Measurements from ENCODE around the gene HCFC1R1. TPM values are rescaled to one million over a fixed set of nuclear protein-coding genes. Genes with fewer than 3 reads are reported as not detected.

HCFC1R1 gene
- total RNA-seq, 2 donors from 2014 or later: 49.8 to 59.1 TPM

DNA sequence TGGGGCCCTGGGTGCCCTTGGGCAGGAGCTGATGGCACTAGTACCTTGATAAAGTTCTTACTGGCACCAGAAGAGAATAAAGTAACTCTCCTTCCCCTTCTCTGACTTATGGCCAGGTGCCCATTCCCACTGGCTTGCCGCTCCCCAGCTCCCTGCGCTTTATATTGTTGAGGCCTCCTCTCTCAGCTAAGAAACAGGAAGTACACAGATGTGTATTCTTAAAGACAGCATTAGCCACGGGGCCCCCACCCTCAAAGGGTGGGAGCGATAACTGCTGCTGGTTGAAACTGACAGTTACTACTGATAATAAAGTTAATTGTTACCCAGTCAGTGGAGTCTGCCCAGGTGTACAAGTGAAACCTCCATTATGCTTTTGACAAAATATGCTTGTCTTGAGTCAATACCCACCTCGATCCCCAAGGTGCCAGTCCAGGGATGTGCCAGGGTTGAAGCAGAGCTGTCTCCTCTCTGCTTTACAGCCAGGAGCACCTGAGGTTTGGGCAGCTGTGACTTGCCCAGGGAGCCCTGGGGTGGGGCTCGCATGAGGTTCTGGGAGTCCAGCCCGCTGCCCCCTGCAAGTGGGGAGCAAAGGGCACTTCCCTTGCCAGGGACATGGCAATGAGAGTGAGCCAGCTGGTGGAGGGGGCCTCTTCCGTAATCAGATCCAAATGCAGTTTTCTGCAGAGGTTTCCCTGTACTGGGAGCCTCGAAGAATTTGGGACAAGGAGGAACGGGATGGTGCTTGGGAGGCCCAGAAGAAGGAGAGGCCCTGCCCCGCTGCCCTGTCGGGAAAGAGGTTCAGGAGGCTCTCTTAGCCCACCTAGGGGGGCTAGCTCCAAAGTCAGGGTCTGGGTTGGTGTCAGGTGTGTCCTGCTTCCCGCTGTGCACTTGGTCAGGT is 16.4 kb downstream of the HCFC1R1 start:
- Mint-ChIP-seq H3K27ac (peak overlapping the region; percentile 98), H3K9me3 (no peaks in the 10 kb centered on the region), H3K4me1 (peaks cover 38% of the 10 kb centered on the region), H3K4me3 (peak overlapping the region; percentile 51), H3K36me3 (ENCODE audit: low read depth) (no peaks in the 10 kb centered on the region), H3K27me3 (ENCODE audit: insufficient read depth) (peaks cover 8% of the 10 kb centered on the region)
- Histone ChIP-seq H3K9ac (ENCODE audit: extremely low read depth, low read length, poor library complexity, severe bottlenecking) (no peak overlapping the region), H3K4me3 (ENCODE audit: low read length) (peak overlapping the region; percentile 53), H3K36me3 (ENCODE audit: control insufficient read depth, insufficient read depth, low read length) (no peaks in the 10 kb centered on the region), H3K9me3 (ENCODE audit: control insufficient read depth, low read length) (no peaks in the 10 kb centered on the region), H3K27ac (ENCODE audit: low read depth, low read length) (no peak overlapping the region), H3K27me3 (ENCODE audit: control insufficient read depth, insufficient read depth, low read length, poor library complexity, severe bottlenecking) (no peaks in the 10 kb centered on the region), H3K4me1 (ENCODE audit: control insufficient read depth, insufficient read depth, low read length) (peaks cover 30% of the 10 kb centered on the region)
- peak; percentile 84 for DNase-seq
- TF ChIP-seq, protein P1, sequence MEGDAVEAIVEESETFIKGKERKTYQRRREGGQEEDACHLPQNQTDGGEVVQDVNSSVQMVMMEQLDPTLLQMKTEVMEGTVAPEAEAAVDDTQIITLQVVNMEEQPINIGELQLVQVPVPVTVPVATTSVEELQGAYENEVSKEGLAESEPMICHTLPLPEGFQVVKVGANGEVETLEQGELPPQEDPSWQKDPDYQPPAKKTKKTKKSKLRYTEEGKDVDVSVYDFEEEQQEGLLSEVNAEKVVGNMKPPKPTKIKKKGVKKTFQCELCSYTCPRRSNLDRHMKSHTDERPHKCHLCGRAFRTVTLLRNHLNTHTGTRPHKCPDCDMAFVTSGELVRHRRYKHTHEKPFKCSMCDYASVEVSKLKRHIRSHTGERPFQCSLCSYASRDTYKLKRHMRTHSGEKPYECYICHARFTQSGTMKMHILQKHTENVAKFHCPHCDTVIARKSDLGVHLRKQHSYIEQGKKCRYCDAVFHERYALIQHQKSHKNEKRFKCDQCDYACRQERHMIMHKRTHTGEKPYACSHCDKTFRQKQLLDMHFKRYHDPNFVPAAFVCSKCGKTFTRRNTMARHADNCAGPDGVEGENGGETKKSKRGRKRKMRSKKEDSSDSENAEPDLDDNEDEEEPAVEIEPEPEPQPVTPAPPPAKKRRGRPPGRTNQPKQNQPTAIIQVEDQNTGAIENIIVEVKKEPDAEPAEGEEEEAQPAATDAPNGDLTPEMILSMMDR (conservative IDR thresholded peaks at IDR 0.05): no peak
- WGBS, 2 experiments (ENCODE audit: insufficient coverage in 1 of 2, insufficient read length in 1 of 2): 60 to 73% methylated on average over 11 to 13 of the region's 13 CpGs

DNA sequence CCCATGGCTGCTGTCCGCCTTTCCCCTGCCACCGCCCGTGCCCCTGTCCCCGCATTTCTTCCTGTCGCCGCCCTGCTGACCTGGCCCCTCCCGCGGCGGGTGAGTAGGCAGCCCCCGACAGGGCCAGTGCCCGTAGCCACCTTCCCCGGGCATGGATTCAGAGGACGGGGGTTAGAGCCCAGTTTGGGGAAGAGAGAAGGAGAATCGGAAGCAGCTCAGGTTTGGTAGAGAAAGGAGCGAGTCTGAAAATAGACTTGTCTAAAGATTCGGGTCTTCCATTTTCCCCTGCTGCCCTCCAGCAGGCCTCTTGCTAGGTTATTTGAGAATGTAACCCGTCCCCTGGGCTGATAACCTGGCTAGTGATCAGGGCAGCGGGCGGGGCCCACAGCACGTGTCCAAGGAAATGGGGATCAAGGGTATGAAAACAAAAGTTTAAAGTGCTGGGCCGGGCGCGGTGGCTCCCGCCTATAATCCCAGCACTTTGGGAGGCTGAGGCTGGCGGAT is 18.9 kb downstream of the HCFC1R1 start:
- H3K4me1 Mint-ChIP-seq: peaks cover 36% of the 10 kb centered on the region
- H3K4me3 Mint-ChIP-seq: peak overlapping the region; percentile 59
- no peaks in the 10 kb centered on the region for H3K9me3 ChIP-seq (ENCODE audit: control insufficient read depth, low read length)
- no peaks in the 10 kb centered on the region for H3K36me3 ChIP-seq (ENCODE audit: control insufficient read depth, insufficient read depth, low read length)
- H3K4me1 ChIP-seq (ENCODE audit: control insufficient read depth, insufficient read depth, low read length): peaks cover 24% of the 10 kb centered on the region
- H3K9me3 Mint-ChIP-seq: no peaks in the 10 kb centered on the region
- no peak overlapping the region for H3K9ac ChIP-seq (ENCODE audit: extremely low read depth, low read length, poor library complexity, severe bottlenecking)
- H3K4me3 ChIP-seq (ENCODE audit: low read length): peak overlapping the region; percentile 73
- no peaks in the 10 kb centered on the region for H3K36me3 Mint-ChIP-seq (ENCODE audit: low read depth)
- peaks cover 3% of the 10 kb centered on the region for H3K27me3 Mint-ChIP-seq (ENCODE audit: insufficient read depth)
- peak overlapping the region; percentile 55 for H3K27ac Mint-ChIP-seq
- peak; percentile 83 for DNase-seq
- TF ChIP-seq, protein P1 (conservative IDR thresholded peaks at IDR 0.05): no peak
- WGBS, 2 experiments (ENCODE audit: insufficient coverage in 1 of 2, insufficient read length in 1 of 2): 2 to 4% methylated on average over 9 to 25 of the region's 25 CpGs
- H3K27ac ChIP-seq (ENCODE audit: low read depth, low read length): no peak overlapping the region
- no peaks in the 10 kb centered on the region for H3K27me3 ChIP-seq (ENCODE audit: control insufficient read depth, insufficient read depth, low read length, poor library complexity, severe bottlenecking)

DNA sequence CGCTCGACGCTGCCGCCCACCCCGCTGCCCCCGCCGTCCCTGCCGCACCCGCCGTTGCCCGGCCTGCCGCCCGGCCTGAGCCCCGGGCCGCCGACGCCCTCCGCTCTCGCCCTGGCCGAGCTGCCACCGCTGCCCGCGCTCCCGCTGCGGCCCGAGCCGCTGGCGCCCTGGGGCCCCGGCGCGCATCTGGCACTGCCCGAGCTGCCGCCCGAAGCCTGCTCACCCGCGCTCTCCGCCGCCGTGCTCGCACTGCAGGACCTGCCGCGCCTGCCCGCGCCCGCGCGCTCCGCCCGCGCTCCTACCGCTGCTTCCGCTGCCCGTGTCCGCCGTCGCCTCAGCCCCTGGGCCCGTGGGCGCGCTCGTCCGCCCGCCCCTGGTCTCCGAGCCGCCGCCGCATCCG is 19.4 kb downstream of the HCFC1R1 start:
- TF ChIP-seq, protein P1 (conservative IDR thresholded peaks at IDR 0.05): no peak
- H3K36me3 Mint-ChIP-seq (ENCODE audit: low read depth): no peaks in the 10 kb centered on the region
- Histone ChIP-seq H3K4me3 (ENCODE audit: low read length) (no peak overlapping the region), H3K4me1 (ENCODE audit: control insufficient read depth, insufficient read depth, low read length) (peaks cover 21% of the 10 kb centered on the region), H3K27ac (ENCODE audit: low read depth, low read length) (no peak overlapping the region), H3K9me3 (ENCODE audit: control insufficient read depth, low read length) (no peaks in the 10 kb centered on the region), H3K36me3 (ENCODE audit: control insufficient read depth, insufficient read depth, low read length) (no peaks in the 10 kb centered on the region), H3K9ac (ENCODE audit: extremely low read depth, low read length, poor library complexity, severe bottlenecking) (no peak overlapping the region), H3K27me3 (ENCODE audit: control insufficient read depth, insufficient read depth, low read length, poor library complexity, severe bottlenecking) (no peaks in the 10 kb centered on the region)
- no peak overlapping the region for H3K27ac Mint-ChIP-seq
- peaks cover 3% of the 10 kb centered on the region for H3K27me3 Mint-ChIP-seq (ENCODE audit: insufficient read depth)
- no peaks in the 10 kb centered on the region for H3K9me3 Mint-ChIP-seq
- H3K4me3 Mint-ChIP-seq: peak overlapping the region; percentile 59
- WGBS, 2 experiments (ENCODE audit: insufficient coverage in 1 of 2, insufficient read length in 1 of 2): 0 to 1% methylated on average over 25 to 67 of the region's 67 CpGs
- no peak for DNase-seq
- H3K4me1 Mint-ChIP-seq: peaks cover 34% of the 10 kb centered on the region
